B cell (primary cell): ENCODE data around the gene DACT2. TPM values are rescaled to one million over a fixed set of nuclear protein-coding genes. Genes with fewer than 3 reads are reported as not detected.

Source experiments
- ATAC-seq: fragments of 200-7000 bp; cut with Tn5 transposase; one replicate; pipeline ENCODE4 v1.10.0; 2021; ENCODE audit warnings: low read depth, mild to moderate bottlenecking, moderate number of reproducible peaks, moderate library complexity
- CTCF ChIA-PET: fragments of 350-600 bp; sonication (Branson Sonifier 250); formaldehyde crosslinking; loops from one replicate; lab custom pipeline; 2021; ENCODE audit warnings: antibody characterized with exemption, inconsistent platforms; lab: Charles Lee
- POLR2A ChIA-PET: fragments of 350-600 bp; sonication (Branson Sonifier 250); formaldehyde crosslinking; loops from one replicate; lab custom pipeline; 2021; ENCODE audit warnings: antibody characterized with exemption; lab: Charles Lee
- DNase-seq: peaks from one replicate; pipeline ENCODE4 v3.0.0; 2013
- H2AFZ ChIP-seq: 2 replicates; pipeline ENCODE4 v1.6.1; 2012; ENCODE audit warnings: mild to moderate bottlenecking, low read depth, low read length; ENCODE audit not compliant: insufficient read depth, poor library complexity, severe bottlenecking
- H3K27ac ChIP-seq, 2 donors: 1 replicate in 1 of 2; 2 replicates in 1 of 2; pipeline ENCODE4 v1.5.1; 2012 to 2013; ENCODE audit warnings: low read length in 2 of 2, mild to moderate bottlenecking in 2 of 2, moderate library complexity in 1 of 2
- H3K27me3 ChIP-seq, 4 experiments: fragments of 200-600 bp in 1 of 4; sonication (generic) in 1 of 4; replicated peaks in 1 of 4; 1 replicate in 2 of 4; 2 replicates in 2 of 4; pipeline versions ENCODE4 v1.6.1 to v1.7.0; 2013 to 2016; ENCODE audit warnings: low read length in 3 of 4, mild to moderate bottlenecking in 2 of 4, mixed read lengths in 1 of 4, moderate library complexity in 1 of 4; ENCODE audit not compliant: insufficient read depth in 4 of 4, control insufficient read depth in 3 of 4; ENCODE audit errors: control extremely low read depth in 1 of 4
- H3K36me3 ChIP-seq, 2 experiments: replicated peaks in 1 of 2; 1 replicate in 1 of 2; 2 replicates in 1 of 2; pipeline versions ENCODE4 v1.6.1 to v1.7.1; 2013; ENCODE audit warnings: low read length in 1 of 2; ENCODE audit not compliant: insufficient read depth in 2 of 2, control insufficient read depth in 1 of 2; ENCODE audit errors: control extremely low read depth in 1 of 2, extremely low read depth in 1 of 2
- H3K4me1 ChIP-seq, 2 donors: fragments of 200-600 bp in 1 of 2; sonication (generic) in 1 of 2; 1 replicate in 1 of 2; 2 replicates in 1 of 2; pipeline versions ENCODE4 v1.5.1 to v1.6.1; 2013 to 2017; ENCODE audit warnings: low read length in 2 of 2; ENCODE audit not compliant: control insufficient read depth in 2 of 2, insufficient read depth in 2 of 2
- H3K4me2 ChIP-seq: replicated peaks from 2 replicates; pipeline ENCODE3; 2012; ENCODE audit warnings: mild to moderate bottlenecking, low read depth, low read length; ENCODE audit not compliant: poor library complexity, severe bottlenecking
- H3K4me3 ChIP-seq, 5 experiments: fragments of 200-600 bp in 1 of 5; sonication (generic) in 1 of 5; 1 replicate in 3 of 5; 2 replicates in 2 of 5; pipeline versions ENCODE4 v1.5.1 to v1.7.0; 2011 to 2016; ENCODE audit warnings: low read length in 4 of 5, mild to moderate bottlenecking in 4 of 5, low read depth in 2 of 5, control low read depth in 1 of 5, moderate library complexity in 1 of 5; ENCODE audit not compliant: insufficient read depth in 1 of 5; ENCODE audit errors: control extremely low read depth in 1 of 5, extremely low read depth in 1 of 5
- H3K79me2 ChIP-seq: fragments of 200-600 bp; sonication (generic); one replicate; pipeline ENCODE4 v1.6.0; 2016; ENCODE audit warnings: low read length; ENCODE audit not compliant: control insufficient read depth, insufficient read depth
- H3K9ac ChIP-seq: fragments of 200-600 bp; sonication (generic); 2 replicates; pipeline ENCODE4 v1.6.1; 2017; ENCODE audit warnings: mild to moderate bottlenecking, low read length, moderate library complexity
- H3K9me3 ChIP-seq, 3 donors: one replicate each; pipeline versions ENCODE4 v1.6.1 to v1.7.1; 2013; ENCODE audit warnings: low read length in 2 of 3; ENCODE audit not compliant: control insufficient read depth in 2 of 3, insufficient read depth in 1 of 3; ENCODE audit errors: control extremely low read depth in 1 of 3
- H4K20me1 ChIP-seq: 2 replicates; pipeline ENCODE4 v1.6.0; 2012; ENCODE audit warnings: mild to moderate bottlenecking, low read length; ENCODE audit not compliant: insufficient read depth, control insufficient read depth, poor library complexity, severe bottlenecking
- H3K27ac Mint-ChIP-seq: one replicate; pipeline ENCODE4 v1.8.0; 2021; ENCODE audit warnings: mixed read lengths
- H3K27me3 Mint-ChIP-seq: one replicate; pipeline ENCODE4 v1.8.0; 2021; ENCODE audit warnings: mixed read lengths
- H3K4me1 Mint-ChIP-seq: one replicate; pipeline ENCODE4 v1.8.0; 2021; ENCODE audit warnings: mixed read lengths
- H3K4me3 Mint-ChIP-seq: one replicate; pipeline ENCODE4 v1.8.0; 2021; ENCODE audit warnings: mixed read lengths
- H3K9me3 Mint-ChIP-seq: one replicate; pipeline ENCODE4 v1.8.0; 2022; ENCODE audit warnings: mixed read lengths; ENCODE audit not compliant: insufficient read depth
- EZH2 ChIP-seq: IDR thresholded peaks from 2 replicates; pipeline ENCODE4 v1.6.1; 2012; ENCODE audit warnings: borderline replicate concordance, low read depth, mild to moderate bottlenecking, moderate library complexity, low read length; ENCODE audit not compliant: insufficient read depth, poor library complexity, severe bottlenecking
- WGBS: methylation state at CpG from one replicate; pipeline ENCODE4 v1.1.5; 2013; ENCODE audit warnings: missing lambda C conversion rate; ENCODE audit not compliant: insufficient coverage; 5-methylcytosine and 5-hydroxymethylcytosine counted together
- intact Hi-C: fragments of 100-400 bp; cut with micrococcal nuclease; formaldehyde crosslinking; loops from one replicate; pipeline ENCODE4 v1.10.0; 2022
- polyA plus RNA-seq: library from polyadenylated mRNA; depleted of rRNA; stranded (reverse); fragments of >200 nt; gene quantifications from 2 replicates; pipeline ENCODE4 v1.2.3, GENCODE V29; 2012
- total RNA-seq, 2 donors: library from RNA; stranded (reverse); fragments of 120-200 nt in 1 of 2; gene quantifications; 1 replicate in 1 of 2; 2 replicates in 1 of 2; pipeline versions ENCODE4 v1.2.3 to v1.2.4, GENCODE V29; 2013 to 2022
- TF ChIP-seq, protein P1 (sequence below): fragments of 200-600 bp; IDR thresholded peaks from one replicate; pipeline ENCODE4 v1.8.0; 2022; ENCODE audit warnings: antibody characterized with exemption, mild to moderate bottlenecking

Gene DACT2
- total and polyA plus RNA-seq, 2 donors (not counting 1 experiment from before 2014, with no cell fraction given), result not detected

DNA sequence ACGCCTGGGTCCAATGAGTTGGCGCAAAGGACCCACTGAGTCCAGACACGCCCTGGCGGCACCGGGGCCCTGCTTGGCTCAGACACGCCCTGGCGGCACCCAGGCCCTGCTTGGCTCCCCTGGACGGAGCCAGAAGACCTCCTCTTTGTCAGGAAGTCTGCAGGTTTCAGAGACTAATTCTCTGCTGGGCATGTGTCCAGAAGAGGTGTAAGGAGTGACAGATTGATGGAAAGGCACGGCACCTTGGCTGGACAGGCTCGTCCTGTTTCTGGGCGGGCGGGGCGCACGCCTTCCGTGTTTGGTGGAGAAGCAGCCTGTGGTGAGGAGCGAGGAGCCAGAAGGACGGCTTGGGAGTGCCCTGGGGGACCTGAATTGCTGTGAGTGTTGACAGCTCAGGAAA lies 23.1 kb upstream of the DACT2 start:
- Histone ChIP-seq H3K9me3 (peaks cover 0 to 19% (median 0%) of the 10 kb centered on the region in 3 donors), H3K9ac (no peak overlapping the region), H3K79me2 (no peaks in the 10 kb centered on the region), H3K27ac (no peak overlapping the region), H3K4me2 (no peak overlapping the region), H3K4me1 (no peaks in the 10 kb centered on the region), H4K20me1 (no peaks in the 10 kb centered on the region), H3K36me3 (no peaks in the 10 kb centered on the region), H2AFZ (no peak overlapping the region), H3K27me3 (peaks cover 0 to 8% (median 0%) of the 10 kb centered on the region in 4 experiments), H3K4me3 (no peak overlapping the region)
- ATAC-seq, result no peak
- WGBS, result 80% methylated on average over 17 of the region's 17 CpGs
- DNase-seq, result no peak
- H3K27ac Mint-ChIP-seq, result no peak overlapping the region
- no peaks in the 10 kb centered on the region for H3K9me3 Mint-ChIP-seq
- H3K4me3 Mint-ChIP-seq, result no peak overlapping the region
- POLR2A ChIA-PET, result no interaction called here
- CTCF ChIA-PET, result no interaction called here
- no peaks in the 10 kb centered on the region for H3K4me1 Mint-ChIP-seq
- intact Hi-C loops, result no loop called here
- TF ChIP-seq, protein P1, sequence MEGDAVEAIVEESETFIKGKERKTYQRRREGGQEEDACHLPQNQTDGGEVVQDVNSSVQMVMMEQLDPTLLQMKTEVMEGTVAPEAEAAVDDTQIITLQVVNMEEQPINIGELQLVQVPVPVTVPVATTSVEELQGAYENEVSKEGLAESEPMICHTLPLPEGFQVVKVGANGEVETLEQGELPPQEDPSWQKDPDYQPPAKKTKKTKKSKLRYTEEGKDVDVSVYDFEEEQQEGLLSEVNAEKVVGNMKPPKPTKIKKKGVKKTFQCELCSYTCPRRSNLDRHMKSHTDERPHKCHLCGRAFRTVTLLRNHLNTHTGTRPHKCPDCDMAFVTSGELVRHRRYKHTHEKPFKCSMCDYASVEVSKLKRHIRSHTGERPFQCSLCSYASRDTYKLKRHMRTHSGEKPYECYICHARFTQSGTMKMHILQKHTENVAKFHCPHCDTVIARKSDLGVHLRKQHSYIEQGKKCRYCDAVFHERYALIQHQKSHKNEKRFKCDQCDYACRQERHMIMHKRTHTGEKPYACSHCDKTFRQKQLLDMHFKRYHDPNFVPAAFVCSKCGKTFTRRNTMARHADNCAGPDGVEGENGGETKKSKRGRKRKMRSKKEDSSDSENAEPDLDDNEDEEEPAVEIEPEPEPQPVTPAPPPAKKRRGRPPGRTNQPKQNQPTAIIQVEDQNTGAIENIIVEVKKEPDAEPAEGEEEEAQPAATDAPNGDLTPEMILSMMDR, result no peak
- TF ChIP-seq EZH2, result no peak
- H3K27me3 Mint-ChIP-seq, result peaks cover 16% of the 10 kb centered on the region

DNA sequence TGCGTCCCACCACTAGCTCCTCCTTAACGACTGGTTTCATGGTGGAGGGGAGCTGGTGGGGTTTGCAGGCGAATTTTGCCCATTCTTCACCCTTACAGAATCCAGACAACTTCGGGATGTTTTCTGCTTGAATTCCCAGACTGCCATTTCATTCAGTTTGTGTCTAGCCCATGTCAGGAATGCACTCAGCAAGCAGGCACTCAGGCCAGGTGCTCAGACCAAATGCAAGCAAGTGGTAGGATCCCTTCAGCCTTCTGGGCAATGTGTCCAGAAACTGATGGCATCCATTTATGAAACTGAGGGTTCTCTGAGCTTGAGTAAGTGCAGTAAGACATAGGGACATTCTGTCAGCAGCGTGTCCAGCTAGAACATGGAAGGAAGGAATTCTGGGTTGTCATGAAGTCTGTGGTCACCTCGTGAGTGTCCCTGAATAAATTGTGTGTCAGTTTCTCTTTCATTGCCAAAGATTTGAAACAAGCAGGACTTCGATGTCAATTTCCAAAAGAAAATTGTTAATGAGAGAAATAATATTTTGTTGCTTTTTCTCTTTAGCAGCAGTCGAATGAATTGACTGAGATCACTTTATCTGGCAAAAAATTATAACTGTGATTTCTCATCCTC lies 21.8 kb upstream of the DACT2 start:
- Histone ChIP-seq H2AFZ (no peak overlapping the region), H3K27me3 (peaks cover 0 to 1% (median 0%) of the 10 kb centered on the region in 4 experiments), H3K27ac (no peak overlapping the region), H3K9me3 (peaks cover 0 to 13% (median 0%) of the 10 kb centered on the region in 3 donors), H4K20me1 (no peaks in the 10 kb centered on the region), H3K79me2 (no peaks in the 10 kb centered on the region), H3K4me1 (no peaks in the 10 kb centered on the region), H3K36me3 (no peaks in the 10 kb centered on the region), H3K9ac (no peak overlapping the region), H3K4me2 (no peak overlapping the region), H3K4me3 (no peak overlapping the region)
- 52% methylated on average over 4 of the region's 8 CpGs for WGBS
- intact Hi-C loops, result no loop called here
- Mint-ChIP-seq H3K4me1 (no peaks in the 10 kb centered on the region), H3K9me3 (no peaks in the 10 kb centered on the region), H3K27me3 (peaks cover 11% of the 10 kb centered on the region), H3K27ac (no peak overlapping the region), H3K4me3 (no peak overlapping the region)
- TF ChIP-seq, protein P1, result no peak
- TF ChIP-seq EZH2, result no peak
- POLR2A ChIA-PET, result no interaction called here
- ATAC-seq (no peak), DNase-seq (no peak)
- CTCF ChIA-PET, result no interaction called here
